A549 (cell line): ENCODE data around the gene EIF2B2. TPM values are rescaled to one million over a fixed set of nuclear protein-coding genes. Genes with fewer than 3 reads are reported as not detected.

ENCODE experiments used
- ATAC-seq, 2 experiments: fragments of 200-7000 bp in 1 of 2; fragments of >200 bp in 1 of 2; cut with Nextera tagmentation in 1 of 2; cut with Tn5 transposase in 1 of 2; 3 replicates each; pipeline versions ENCODE4 v1.8.0 to v1.9.1; 2018 to 2020; ENCODE audit warnings: mild to moderate bottlenecking in 1 of 2, moderate library complexity in 1 of 2
- CTCF ChIA-PET: fragments of 300-600 bp; sonication (Branson Sonifier 250); formaldehyde crosslinking; extraction: SDS; loops from one replicate; lab custom pipeline; 2021; ENCODE audit warnings: antibody characterized with exemption, inconsistent platforms; lab: Yijun Ruan, JAX
- POLR2A ChIA-PET: fragments of 350-600 bp; formaldehyde crosslinking; extraction: SDS; loops from one replicate; lab custom pipeline; 2021; ENCODE audit warnings: antibody characterized with exemption, inconsistent platforms; lab: Yijun Ruan, JAX
- DNase-seq, 2 experiments: peaks; one replicate each; pipeline versions ENCODE4 v3.0.0 to v3.0.0-alpha.2; 2011 to 2016; ENCODE audit warnings: low read depth in 1 of 2, low spot score in 1 of 2
- FAIRE-seq: peaks from 2 replicates; lab custom pipeline; 2011; peaks lifted over from hg19 to GRCh38; lab: Jason Lieb, UNC
- H3K27ac ChIP-seq, 2 experiments: fragments of >200 bp; sonication (Bioruptor Twin); formaldehyde crosslinking; 3 replicates each; pipeline ENCODE4 v1.5.1; 2016 to 2017
- H3K4me1 ChIP-seq: fragments of >200 bp; sonication (Bioruptor Twin); formaldehyde crosslinking; 3 replicates; pipeline ENCODE4 v1.6.1; 2016
- H3K4me2 ChIP-seq: fragments of >200 bp; sonication (Bioruptor Twin); formaldehyde crosslinking; 3 replicates; pipeline ENCODE4 v1.6.1; 2016
- H3K4me3 ChIP-seq: fragments of >200 bp; sonication (Bioruptor Twin); formaldehyde crosslinking; 3 replicates; pipeline ENCODE4 v1.5.1; 2016
- H3K9me3 ChIP-seq: fragments of >200 bp; sonication (Bioruptor Twin); formaldehyde crosslinking; 3 replicates; pipeline ENCODE4 v1.6.1; 2016
- BCL3 ChIP-seq: fragments of >200 bp; sonication (Bioruptor Twin); formaldehyde crosslinking; IDR thresholded peaks from 3 replicates; pipeline ENCODE4 v1.6.1; 2016
- CBX2 ChIP-seq: fragments of 200-600 bp; sonication (generic); IDR thresholded peaks from 2 replicates; pipeline ENCODE4 v1.6.1; 2016; ENCODE audit warnings: low read depth, mild to moderate bottlenecking, borderline replicate concordance
- CBX8 ChIP-seq: fragments of 200-600 bp; sonication (generic); IDR thresholded peaks from 2 replicates; pipeline ENCODE4 v1.6.1; 2016
- CTCF ChIP-seq: fragments of >200 bp; sonication (Bioruptor Twin); formaldehyde crosslinking; IDR thresholded peaks from 3 replicates; pipeline ENCODE4 v1.5.1; 2016
- E2F6 ChIP-seq: IDR thresholded peaks from 2 replicates; pipeline ENCODE4 v1.6.1; 2012; ENCODE audit warnings: low read depth, borderline replicate concordance
- HDAC2 ChIP-seq: fragments of 200-600 bp; sonication (generic); IDR thresholded peaks from 2 replicates; pipeline ENCODE4 v1.6.1; 2016
- HEYL ChIP-seq: fragments of 250-450 bp; sonication (Bioruptor Pico); IDR thresholded peaks from 2 replicates; pipeline ENCODE4 v1.8.0; 2021; ENCODE audit warnings: mild to moderate bottlenecking, moderate library complexity
- HMGXB4 ChIP-seq: fragments of 250-450 bp; sonication (Bioruptor Pico); IDR thresholded peaks from 2 replicates; pipeline ENCODE4 v1.5.0; 2021; ENCODE audit warnings: mild to moderate bottlenecking, moderate library complexity, borderline replicate concordance
- HOXA7 ChIP-seq: fragments of 250-450 bp; sonication (Bioruptor Pico); IDR thresholded peaks from 2 replicates; pipeline ENCODE4 v1.5.0; 2020; ENCODE audit warnings: mild to moderate bottlenecking, moderate library complexity
- JUN ChIP-seq, 2 experiments: fragments of >200 bp; sonication (Bioruptor Twin); formaldehyde crosslinking; IDR thresholded peaks; 2 replicates in 1 of 2; 3 replicates in 1 of 2; pipeline ENCODE4 v1.6.1; 2016 to 2017
- JUNB ChIP-seq: fragments of >200 bp; sonication (Bioruptor Twin); formaldehyde crosslinking; IDR thresholded peaks from 2 replicates; pipeline ENCODE4 v1.6.1; 2016
- KDM1A ChIP-seq: fragments of 200-600 bp; sonication (generic); IDR thresholded peaks from 2 replicates; pipeline ENCODE4 v1.6.1; 2016; ENCODE audit warnings: low read depth, mild to moderate bottlenecking
- KDM5A ChIP-seq: fragments of 200-600 bp; sonication (generic); IDR thresholded peaks from 2 replicates; pipeline ENCODE4 v1.6.1; 2016; ENCODE audit warnings: antibody characterized with exemption, mild to moderate bottlenecking
- MYC ChIP-seq: IDR thresholded peaks from 2 replicates; pipeline ENCODE4 v1.6.1; 2012; ENCODE audit warnings: mild to moderate bottlenecking, inconsistent platforms, low read length, improper control_type of control experiment, borderline replicate concordance
- NPAS2 ChIP-seq: fragments of 250-450 bp; sonication (Bioruptor Pico); IDR thresholded peaks from 2 replicates; pipeline ENCODE4 v1.8.0; 2022; ENCODE audit warnings: mild to moderate bottlenecking, moderate library complexity, borderline replicate concordance
- PBX3 ChIP-seq: IDR thresholded peaks from 2 replicates; pipeline ENCODE4 v1.6.1; 2012
- POLR2A ChIP-seq: IDR thresholded peaks from 2 replicates; pipeline ENCODE4 v1.6.1; 2012; ENCODE audit warnings: mild to moderate bottlenecking, low read length
- POLR2AphosphoS2 ChIP-seq: conservative IDR thresholded peaks from 2 replicates; pipeline ENCODE4 v1.6.1; 2012; ENCODE audit warnings: low read length, improper control_type of control experiment, inconsistent platforms
- RAD21 ChIP-seq, 2 experiments: fragments of >200 bp in 1 of 2; sonication (Bioruptor Twin) in 1 of 2; formaldehyde crosslinking in 1 of 2; IDR thresholded peaks in 1 of 2; conservative IDR thresholded peaks in 1 of 2; 2 replicates in 1 of 2; 3 replicates in 1 of 2; pipeline ENCODE4 v1.6.1; 2012 to 2018; ENCODE audit warnings: inconsistent platforms in 1 of 2
- REST ChIP-seq: fragments of 200-600 bp; sonication (generic); IDR thresholded peaks from 2 replicates; pipeline ENCODE4 v1.6.1; 2016; ENCODE audit warnings: antibody characterized with exemption, mild to moderate bottlenecking, moderate library complexity
- RNF2 ChIP-seq: fragments of 200-600 bp; sonication (generic); IDR thresholded peaks from 2 replicates; pipeline ENCODE4 v1.6.1; 2016; ENCODE audit warnings: low read depth, mild to moderate bottlenecking, antibody characterized with exemption, moderate library complexity, borderline replicate concordance
- SMC3 ChIP-seq: fragments of >200 bp; sonication (Bioruptor Twin); formaldehyde crosslinking; IDR thresholded peaks from 3 replicates; pipeline ENCODE4 v1.6.1; 2018; ENCODE audit warnings: inconsistent platforms
- SREBF2 ChIP-seq: fragments of 450-650 bp; IDR thresholded peaks from 2 replicates; pipeline ENCODE4 v1.6.1; 2014; ENCODE audit warnings: mild to moderate bottlenecking, moderate library complexity
- USF2 ChIP-seq: fragments of 450-650 bp; IDR thresholded peaks from 2 replicates; pipeline ENCODE4 v1.6.1; 2014; ENCODE audit warnings: antibody characterized with exemption
- ZFP36 ChIP-seq: fragments of 450-650 bp; IDR thresholded peaks from 2 replicates; pipeline ENCODE4 v1.6.1; 2014; ENCODE audit warnings: borderline replicate concordance; ENCODE audit not compliant: partially characterized antibody
- ZNF302 ChIP-seq: fragments of 250-450 bp; sonication (Bioruptor Pico); IDR thresholded peaks from 2 replicates; pipeline ENCODE4 v1.9.0; 2021; ENCODE audit warnings: inconsistent platforms, mild to moderate bottlenecking, moderate library complexity
- WGBS: methylation state at CpG from one replicate; pipeline ENCODE4 v1.1.6; 2017; ENCODE audit errors: missing lambda C conversion rate; 5-methylcytosine and 5-hydroxymethylcytosine counted together
- polyA plus RNA-seq, 4 experiments: library from polyadenylated mRNA; depleted of rRNA in 3 of 4; stranded (reverse); fragments of >200 nt; fragmentation: RNase III in 1 of 4; extraction: RNeasy Plus Mini Kit Qiagen cat#74134 plus additional on column Dnase treatment in 1 of 4; gene quantifications; 2 replicates in 3 of 4; 3 replicates in 1 of 4; pipeline ENCODE4 v1.2.3, GENCODE V29; 2011 to 2017

Gene EIF2B2
- polyA plus RNA-seq, 2 of the 4 experiments (the other 2 are of a cell fraction) = 88.4 to 116 TPM

GRCh38 chr14:74981833-74982232 lies 20.9 kb upstream of the EIF2B2 start:
- WGBS = 77% methylated on average over 5 of the region's 5 CpGs
- no peak overlapping the region for H3K27ac ChIP-seq
- H3K4me2 ChIP-seq = no peak overlapping the region
- ATAC-seq (no peak), FAIRE-seq (no peak), DNase-seq (no peak)
- TF ChIP-seq USF2 = no peak
- no peak for TF ChIP-seq JUNB
- no peak for TF ChIP-seq SREBF2
- TF ChIP-seq JUN (IDR thresholded peaks at IDR 0.05) = no peak
- TF ChIP-seq E2F6 = no peak
- TF ChIP-seq RAD21 (conservative IDR thresholded peaks at IDR 0.05 in 1 of 2, IDR thresholded peaks at IDR 0.05 in 1 of 2) = no peak
- TF ChIP-seq POLR2A = no peak
- TF ChIP-seq ZNF302 (CRISPR knock-in tag) = no peak
- TF ChIP-seq HEYL (CRISPR knock-in tag) = no peak
- TF ChIP-seq HDAC2 = no peak
- no peak for TF ChIP-seq ZFP36
- no peak for TF ChIP-seq HMGXB4
- H3K4me3 ChIP-seq = no peak overlapping the region
- POLR2A ChIA-PET = no interaction called here
- CTCF ChIA-PET = interaction anchor here (0.9 to 1.5 kb wide), 3 partner anchors 27 to 107 kb away, joined by 3 read pairs; partner anchors contain the start of gene PGF
- H3K4me1 ChIP-seq = no peaks in the 10 kb centered on the region
- no peaks in the 10 kb centered on the region for H3K9me3 ChIP-seq

- no peak overlapping the region for H3K27ac ChIP-seq
- no peaks in the 10 kb centered on the region for H3K9me3 ChIP-seq
- H3K4me1 ChIP-seq = no peaks in the 10 kb centered on the region
- FAIRE-seq = no peak
- H3K4me2 ChIP-seq = no peak overlapping the region
- no peak for TF ChIP-seq PBX3
- TF ChIP-seq KDM5A = no peak
- TF ChIP-seq CBX8 = no peak
- TF ChIP-seq RAD21 (conservative IDR thresholded peaks at IDR 0.05 in 1 of 2, IDR thresholded peaks at IDR 0.05 in 1 of 2) = no peak
- no peak for TF ChIP-seq CTCF
- TF ChIP-seq MYC = no peak
- TF ChIP-seq NPAS2 = no peak
- no peak for TF ChIP-seq BCL3
- no peak for TF ChIP-seq SMC3
- TF ChIP-seq CBX2 = no peak
- TF ChIP-seq POLR2AphosphoS2 = no peak
- no peak for TF ChIP-seq HOXA7 (CRISPR knock-in tag)
- no peak for TF ChIP-seq REST
- no peak for TF ChIP-seq KDM1A
- no peak for TF ChIP-seq RNF2
- TF ChIP-seq SREBF2 = no peak
- no peak for TF ChIP-seq HEYL (CRISPR knock-in tag)
- no peak overlapping the region for H3K4me3 ChIP-seq
- no peak for DNase-seq
- WGBS = 70% methylated on average over 4 of the region's 4 CpGs
- ChIA-PET POLR2A (no interaction called here), CTCF (interaction anchor here (0.9 to 2.0 kb wide), 5 partner anchors 28 to 106 kb away, joined by 3 to 11 read pairs (median 3); partner anchors contain the start of gene PGF)
- no peak for ATAC-seq
Measured at GRCh38 chr14:74982661-74983060, 20.1 kb upstream of the EIF2B2 start.
